GM18870 (cell line): Measurements from ENCODE around the gene KIF21B.

ENCODE experiments used
- ATAC-seq: cut with Tn5 transposase; IDR thresholded peaks from one replicate; pipeline ENCODE4 v1.9.1; 2021; ENCODE audit warnings: moderate library complexity; ENCODE audit not compliant: unreplicated experiment

KIF21B gene

GRCh38 chr1:201000391-201000790, 23.1 kb downstream of the KIF21B start:
- no peak for ATAC-seq

DNA sequence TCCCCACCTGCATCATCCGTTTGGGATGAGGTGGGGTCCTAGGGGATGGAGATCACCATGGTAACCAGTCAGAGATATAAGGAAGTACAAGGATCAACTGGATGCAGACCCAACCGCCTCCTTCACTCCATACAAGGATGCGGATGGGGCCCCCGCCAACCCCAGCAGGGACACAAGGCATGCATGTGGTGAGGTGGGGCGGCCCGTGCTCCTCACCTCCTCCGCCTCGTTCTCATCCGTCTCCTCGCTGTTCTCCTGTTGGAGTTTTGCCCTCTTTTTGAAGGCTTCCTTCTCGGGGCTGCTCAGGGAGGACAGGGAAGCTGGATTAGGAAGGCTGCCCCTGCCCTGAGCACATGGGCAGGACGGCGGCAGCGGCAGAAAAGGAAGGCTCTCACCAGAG, 23.8 kb downstream of the KIF21B start:
- ATAC-seq: no peak

GRCh38 chr1:200998323-200998722, 25.2 kb downstream of the KIF21B start:
- no peak for ATAC-seq

- ATAC-seq: no peak
Measured at GRCh38 chr1:200992382-200993048, 31.0 kb downstream of the KIF21B start.

DNA sequence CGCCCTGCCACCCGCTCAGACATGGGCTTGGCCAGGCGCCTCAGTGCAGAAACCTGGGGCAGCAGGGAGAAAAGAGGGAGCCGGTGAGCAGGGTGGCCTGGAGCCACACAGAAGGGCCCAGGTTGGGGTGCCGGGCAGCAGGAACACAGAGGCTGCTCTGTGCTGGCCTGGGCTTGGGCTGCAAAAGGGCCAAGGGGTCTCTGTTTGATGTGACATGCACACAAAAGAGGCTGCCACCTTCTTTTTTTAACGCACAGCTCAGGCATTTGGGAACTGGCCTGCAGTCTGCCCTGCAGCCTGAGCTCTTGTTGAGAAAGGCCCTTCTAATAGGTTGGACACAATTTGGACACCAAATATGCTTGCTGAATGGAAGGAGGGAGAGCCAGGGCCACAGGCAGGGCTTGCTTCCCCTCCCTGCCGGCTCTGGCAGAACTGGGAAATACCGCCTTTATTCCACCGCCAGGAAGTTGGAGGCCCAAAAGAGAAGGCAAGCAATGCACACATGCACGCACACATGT, 32.4 kb downstream of the KIF21B start:
- ATAC-seq: no peak

GRCh38 chr1:200990114-200990513, 33.4 kb downstream of the KIF21B start:
- no peak for ATAC-seq

DNA sequence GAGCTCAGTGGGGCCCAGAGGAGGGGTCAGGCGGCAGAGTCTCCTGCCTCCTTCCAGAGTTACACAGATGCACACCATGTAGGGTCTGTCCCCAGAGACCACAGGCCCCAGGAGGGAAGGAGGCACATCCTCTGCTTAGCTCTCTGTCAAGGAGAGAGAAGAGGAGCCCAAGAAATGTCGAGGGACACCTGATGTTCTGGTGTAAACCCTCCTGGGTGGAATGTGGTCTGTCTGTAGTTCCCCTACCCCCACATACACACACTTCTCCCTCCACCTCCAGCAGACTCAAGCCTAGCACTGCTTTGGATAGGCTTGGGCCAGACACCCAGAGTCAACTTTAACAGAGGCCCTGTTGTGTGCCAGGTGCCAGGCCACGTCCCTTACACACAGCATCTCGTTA, 34.2 kb downstream of the KIF21B start:
- ATAC-seq: no peak

DNA sequence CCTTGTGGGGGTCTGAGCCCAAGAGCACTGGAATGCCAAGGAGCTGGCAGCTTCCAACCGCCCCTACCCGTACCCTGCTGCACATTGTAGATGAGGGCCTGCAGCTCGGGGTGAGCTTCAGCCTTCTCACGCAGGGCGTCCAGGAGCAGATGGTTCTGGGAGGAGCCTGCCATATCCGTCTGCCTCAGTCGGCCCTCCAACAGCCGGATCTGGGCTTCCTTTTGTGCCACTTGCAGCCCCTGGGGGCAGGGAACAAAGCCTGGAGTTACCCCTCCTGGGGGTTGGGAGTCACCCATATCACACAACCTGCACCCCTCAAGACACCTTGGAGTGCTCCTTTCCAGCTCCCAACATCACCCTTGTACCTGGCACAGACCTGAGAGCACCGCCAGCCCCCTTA, 34.8 kb downstream of the KIF21B start:
- no peak for ATAC-seq

- no peak for ATAC-seq
Measured at GRCh38 chr1:200985481-200985880, 38.0 kb downstream of the KIF21B start.

DNA sequence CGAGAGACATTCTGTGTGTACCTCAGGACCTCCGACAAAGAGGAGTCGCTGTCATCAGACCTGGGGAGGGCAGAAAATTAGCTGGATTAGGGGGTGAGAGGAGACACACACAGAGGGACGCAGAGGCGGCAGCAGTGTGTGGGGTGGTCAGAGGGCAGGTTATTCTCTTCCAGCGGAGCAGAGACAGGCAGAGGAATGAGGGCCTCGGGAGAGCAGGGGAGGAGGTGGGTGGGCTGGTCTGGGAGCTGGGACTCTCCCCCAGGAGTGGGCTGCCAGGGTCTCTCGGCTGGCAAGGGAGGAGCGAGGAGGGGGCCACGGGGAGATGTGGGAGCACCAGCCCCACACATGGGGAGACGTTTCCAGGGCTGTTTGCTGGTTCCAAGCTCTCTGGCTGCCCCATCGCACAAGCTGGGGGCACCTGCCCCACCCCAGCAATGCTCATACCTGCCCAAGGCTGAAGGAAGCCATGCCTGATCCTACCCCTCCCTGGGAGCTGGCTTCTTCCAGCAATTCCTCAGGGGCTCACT, 40.4 kb downstream of the KIF21B start:
- no peak for ATAC-seq

- no peak for ATAC-seq
Measured at GRCh38 chr1:200982071-200982945, 41.2 kb downstream of the KIF21B start.

DNA sequence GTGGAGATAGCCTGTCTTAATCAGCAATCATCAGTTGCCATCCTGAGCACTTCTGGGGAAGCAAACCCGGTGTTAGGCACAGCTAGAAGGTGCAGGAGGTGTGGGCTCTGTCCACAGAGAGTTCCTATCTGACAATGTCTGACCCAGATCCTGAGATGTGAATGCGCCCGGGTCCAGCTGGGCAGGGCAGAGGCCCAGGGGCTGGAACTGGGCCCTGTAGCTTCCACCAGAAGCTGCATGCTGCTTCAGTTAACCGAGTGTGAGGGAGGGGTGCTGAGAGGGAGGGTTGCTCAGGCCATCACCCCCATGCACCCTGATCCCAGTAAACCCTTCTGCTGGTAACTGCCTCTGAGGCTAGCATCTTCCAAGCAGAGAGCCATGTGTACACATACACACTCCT, 42.2 kb downstream of the KIF21B start:
- ATAC-seq: no peak

GRCh38 chr1:200980873-200981272, 42.6 kb downstream of the KIF21B start:
- ATAC-seq: no peak

DNA sequence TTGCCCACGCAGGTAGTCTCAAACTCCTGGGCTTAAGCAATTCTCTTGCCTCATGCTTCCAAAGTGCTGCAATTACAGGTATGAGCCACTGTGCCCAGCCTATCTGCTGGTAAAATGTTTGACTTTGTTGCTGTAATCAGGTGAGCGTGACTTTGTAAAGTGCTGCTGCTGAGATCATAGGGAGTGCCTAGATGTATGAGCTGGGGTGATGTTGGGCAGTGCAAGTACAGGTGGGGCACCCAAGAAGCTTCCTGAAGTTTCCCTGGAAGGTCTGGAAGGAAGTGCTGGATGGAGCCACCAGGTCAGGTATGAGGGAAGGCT, 43.1 kb downstream of the KIF21B start:
- ATAC-seq: no peak

GRCh38 chr1:200979574-200980451, 43.7 kb downstream of the KIF21B start:
- ATAC-seq: no peak

GRCh38 chr1:200977071-200977754, 46.3 kb downstream of the KIF21B start:
- no peak for ATAC-seq

DNA sequence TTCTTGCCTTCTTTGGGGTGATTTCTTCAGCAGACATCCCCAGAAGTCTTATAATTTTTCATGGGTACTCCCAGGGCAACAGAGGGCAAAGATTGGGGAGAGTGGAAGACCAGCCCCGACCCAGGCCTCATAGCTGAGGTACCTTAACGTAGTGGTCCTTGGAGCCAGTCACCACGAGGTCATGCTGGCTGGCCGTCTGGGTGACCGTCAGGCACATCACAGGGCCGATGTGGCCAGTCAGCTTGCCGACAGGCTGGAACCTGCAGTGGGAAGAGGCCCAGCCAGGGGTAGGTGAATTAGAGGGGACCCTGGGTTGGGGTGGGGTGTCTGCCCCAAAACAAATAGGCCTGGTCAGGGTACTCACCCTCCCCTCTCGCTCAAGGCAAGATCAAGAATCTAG, 46.9 kb downstream of the KIF21B start:
- no peak for ATAC-seq

DNA sequence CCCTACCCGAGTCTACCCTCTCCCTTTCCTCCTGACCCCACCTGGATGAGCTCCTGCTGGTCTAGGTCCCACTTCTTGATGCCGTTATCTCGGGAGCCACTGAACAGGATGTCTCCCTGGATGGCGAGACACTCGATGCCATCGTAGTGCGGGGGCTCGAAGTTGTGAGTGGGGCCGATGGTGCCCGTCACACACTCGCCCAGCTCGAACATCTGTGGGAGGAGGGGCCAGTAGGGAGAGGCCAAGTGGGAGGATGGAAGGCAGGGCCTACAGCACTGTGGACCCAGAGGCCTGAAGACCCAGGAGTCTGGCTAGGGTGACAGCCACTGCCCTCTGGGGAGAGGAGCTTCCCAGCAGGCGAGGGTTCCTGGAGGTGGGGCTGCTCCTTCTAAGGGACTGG, 48.1 kb downstream of the KIF21B start:
- no peak for ATAC-seq

DNA sequence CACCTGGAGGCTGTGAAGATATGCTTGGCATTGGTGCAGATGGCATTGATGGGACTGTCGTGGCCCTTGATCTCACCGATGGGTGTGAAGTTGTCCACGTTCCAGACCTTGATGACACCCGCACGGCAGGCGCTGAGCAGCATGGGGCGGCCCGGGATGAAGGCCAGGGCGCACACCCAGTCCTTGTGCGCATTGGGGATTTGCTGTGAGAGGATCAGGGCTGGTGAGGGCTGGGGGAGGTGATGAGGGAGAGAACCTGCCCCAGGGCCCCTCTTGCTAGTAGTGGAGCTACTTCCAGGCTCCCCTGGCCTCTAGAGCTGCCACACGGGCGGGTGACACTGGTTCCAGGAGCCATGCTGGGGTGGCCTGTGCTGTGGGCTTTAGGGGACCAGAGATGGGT, 48.8 kb downstream of the KIF21B start:
- ATAC-seq: no peak

DNA sequence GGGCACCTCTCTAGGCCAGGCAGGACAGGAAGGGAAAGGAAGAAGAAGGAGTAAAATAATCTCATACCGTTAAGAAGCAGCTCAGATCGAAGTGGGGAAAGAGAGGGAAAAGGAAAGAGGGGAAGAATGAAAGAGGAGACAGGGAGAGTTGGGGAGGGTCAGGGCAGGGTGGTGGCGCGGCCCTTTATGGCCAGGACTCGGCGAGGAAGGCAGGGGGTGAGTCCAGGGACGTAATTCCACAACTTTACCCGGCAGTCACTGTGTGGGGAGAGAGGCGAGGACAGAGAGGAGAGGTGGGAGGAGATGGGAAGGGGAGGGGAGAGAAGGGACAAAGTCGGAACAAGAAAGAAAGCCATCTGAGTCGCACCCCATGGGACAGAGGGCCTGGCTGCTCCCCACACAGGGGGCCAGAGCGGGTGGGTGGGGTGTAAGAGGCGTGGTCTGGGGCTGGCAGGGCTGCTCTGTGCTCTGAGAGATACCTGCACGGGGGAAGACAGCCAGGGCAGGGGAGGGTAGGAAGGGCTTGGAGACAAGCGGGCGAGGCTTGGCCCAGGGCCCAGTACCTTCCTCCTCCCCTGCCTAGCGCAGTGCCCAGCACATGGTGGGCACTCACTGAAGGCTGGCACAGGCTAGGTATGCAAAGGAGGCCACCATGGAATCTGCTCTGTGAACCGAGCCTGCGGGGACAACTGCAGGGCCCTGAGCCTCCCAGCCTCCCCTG, 49.4 kb downstream of the KIF21B start:
- ATAC-seq: no peak
